ENCODE results near the gene AGBL4. TPM values are rescaled to one million over a fixed set of nuclear protein-coding genes. Genes with fewer than 3 reads are reported as not detected.

Gene AGBL4
- total and polyA plus RNA-seq, 2 experiments from 2014 or later = not detected

- H4K20me1 ChIP-seq (ENCODE audit: insufficient read depth) = no peaks in the 10 kb centered on the region
- no peaks in the 10 kb centered on the region for H3K27me3 ChIP-seq (replicated peaks; ENCODE audit: insufficient read depth)
- H3K79me2 ChIP-seq (ENCODE audit: insufficient read depth) = no peaks in the 10 kb centered on the region
- H3K4me2 ChIP-seq (ENCODE audit: unreplicated experiment) = no peak overlapping the region
- no peaks in the 10 kb centered on the region for H3K9me2 ChIP-seq (ENCODE audit: insufficient read depth)
- TF ChIP-seq EZH2phosphoT487 (IDR thresholded peaks at IDR 0.05; ENCODE audit: insufficient read depth, low read depth) = no peak
- no peak for TF ChIP-seq EZH2 (IDR thresholded peaks at IDR 0.05; ENCODE audit: insufficient read depth, poor library complexity, severe bottlenecking)
- in situ Hi-C loops (cut with MboI) = no loop called here
- no peak overlapping the region for H3K9ac ChIP-seq
- H3K9me3 ChIP-seq (ENCODE audit: low read depth) = no peaks in the 10 kb centered on the region
- WGBS, 2 experiments (ENCODE audit: low coverage in 1 of 2, low lambda C conversion rate in 2 of 2, missing lambda C conversion rate in 2 of 2) = 60 to 70% methylated on average over 21 to 25 of the region's 30 CpGs
- H3K4me1 ChIP-seq (ENCODE audit: insufficient read depth) = no peaks in the 10 kb centered on the region
- H3F3A ChIP-seq (ENCODE audit: insufficient read depth) = no peaks in the 10 kb centered on the region
- H2AFZ ChIP-seq = no peak overlapping the region
- H3K4me3 ChIP-seq = no peak overlapping the region
- no peaks in the 10 kb centered on the region for H3K36me3 ChIP-seq (ENCODE audit: low read depth)
- DNase-seq = no peak
- H3K27ac ChIP-seq = no peak overlapping the region
Measured at GRCh38 chr1:49556676-49557234, 467.0 kb downstream of the AGBL4 start.

GRCh38 chr1:49552101-49552500 is 471.7 kb downstream of the AGBL4 start:
- TF ChIP-seq EZH2 (IDR thresholded peaks at IDR 0.05; ENCODE audit: insufficient read depth, poor library complexity, severe bottlenecking) (no peak), EZH2phosphoT487 (IDR thresholded peaks at IDR 0.05; ENCODE audit: insufficient read depth, low read depth) (no peak)
- Histone ChIP-seq H4K20me1 (ENCODE audit: insufficient read depth) (no peaks in the 10 kb centered on the region), H3K4me3 (no peak overlapping the region), H3K4me1 (ENCODE audit: insufficient read depth) (no peaks in the 10 kb centered on the region), H3K79me2 (ENCODE audit: insufficient read depth) (no peaks in the 10 kb centered on the region), H2AFZ (no peak overlapping the region), H3K27me3 (replicated peaks; ENCODE audit: insufficient read depth) (no peaks in the 10 kb centered on the region), H3K9me3 (ENCODE audit: low read depth) (no peaks in the 10 kb centered on the region), H3F3A (ENCODE audit: insufficient read depth) (no peaks in the 10 kb centered on the region), H3K36me3 (ENCODE audit: low read depth) (no peaks in the 10 kb centered on the region), H3K4me2 (ENCODE audit: unreplicated experiment) (no peak overlapping the region), H3K27ac (no peak overlapping the region), H3K9me2 (ENCODE audit: insufficient read depth) (no peaks in the 10 kb centered on the region), H3K9ac (no peak overlapping the region)
- in situ Hi-C loops (cut with MboI) = no loop called here
- WGBS, 2 experiments (ENCODE audit: low coverage in 1 of 2, low lambda C conversion rate in 2 of 2, missing lambda C conversion rate in 2 of 2) = 39 to 41% methylated on average over 5 of the region's 5 CpGs
- DNase-seq = no peak

GRCh38 chr1:49544615-49545014 is 479.1 kb downstream of the AGBL4 start:
- Histone ChIP-seq H3K79me2 (ENCODE audit: insufficient read depth) (no peaks in the 10 kb centered on the region), H3K27me3 (replicated peaks; ENCODE audit: insufficient read depth) (no peaks in the 10 kb centered on the region), H3K9me2 (ENCODE audit: insufficient read depth) (no peaks in the 10 kb centered on the region), H3K27ac (no peak overlapping the region), H3K4me2 (ENCODE audit: unreplicated experiment) (no peak overlapping the region), H3K9ac (no peak overlapping the region), H3K9me3 (ENCODE audit: low read depth) (no peaks in the 10 kb centered on the region), H2AFZ (no peak overlapping the region), H3K4me3 (no peak overlapping the region), H3F3A (ENCODE audit: insufficient read depth) (no peaks in the 10 kb centered on the region), H3K4me1 (ENCODE audit: insufficient read depth) (no peaks in the 10 kb centered on the region), H4K20me1 (ENCODE audit: insufficient read depth) (no peaks in the 10 kb centered on the region), H3K36me3 (ENCODE audit: low read depth) (no peaks in the 10 kb centered on the region)
- no peak for TF ChIP-seq EZH2phosphoT487 (IDR thresholded peaks at IDR 0.05; ENCODE audit: insufficient read depth, low read depth)
- TF ChIP-seq EZH2 (IDR thresholded peaks at IDR 0.05; ENCODE audit: insufficient read depth, poor library complexity, severe bottlenecking) = no peak
- DNase-seq = no peak
- WGBS, 2 experiments (ENCODE audit: low coverage in 1 of 2, low lambda C conversion rate in 2 of 2, missing lambda C conversion rate in 2 of 2) = 17 to 20% methylated on average over 3 of the region's 3 CpGs
- in situ Hi-C loops (cut with MboI) = no loop called here

GRCh38 chr1:49541096-49541752 is 482.5 kb downstream of the AGBL4 start:
- no peak for DNase-seq
- TF ChIP-seq EZH2phosphoT487 (IDR thresholded peaks at IDR 0.05; ENCODE audit: insufficient read depth, low read depth) (no peak), EZH2 (IDR thresholded peaks at IDR 0.05; ENCODE audit: insufficient read depth, poor library complexity, severe bottlenecking) (no peak)
- H3K36me3 ChIP-seq (ENCODE audit: low read depth) = no peaks in the 10 kb centered on the region
- no peaks in the 10 kb centered on the region for H3K9me2 ChIP-seq (ENCODE audit: insufficient read depth)
- H3K27ac ChIP-seq = no peak overlapping the region
- H2AFZ ChIP-seq = no peak overlapping the region
- H3K4me3 ChIP-seq = no peak overlapping the region
- no peaks in the 10 kb centered on the region for H3K9me3 ChIP-seq (ENCODE audit: low read depth)
- H3F3A ChIP-seq (ENCODE audit: insufficient read depth) = no peaks in the 10 kb centered on the region
- H3K9ac ChIP-seq = no peak overlapping the region
- H3K79me2 ChIP-seq (ENCODE audit: insufficient read depth) = no peaks in the 10 kb centered on the region
- no peaks in the 10 kb centered on the region for H3K4me1 ChIP-seq (ENCODE audit: insufficient read depth)
- in situ Hi-C loops (cut with MboI) = no loop called here
- no peaks in the 10 kb centered on the region for H4K20me1 ChIP-seq (ENCODE audit: insufficient read depth)
- H3K4me2 ChIP-seq (ENCODE audit: unreplicated experiment) = no peak overlapping the region
- 44 to 45% methylated on average over 13 to 24 of the region's 24 CpGs for WGBS, 2 experiments (ENCODE audit: low coverage in 1 of 2, low lambda C conversion rate in 2 of 2, missing lambda C conversion rate in 2 of 2)
- no peaks in the 10 kb centered on the region for H3K27me3 ChIP-seq (replicated peaks; ENCODE audit: insufficient read depth)

Measured in GM23248 (cell line).